Kidney (tissue), 14 donors: ENCODE data around the gene PLD5. TPM values are rescaled to one million over a fixed set of nuclear protein-coding genes. Genes with fewer than 3 reads are reported as not detected.

ENCODE experiments used
- DNase-seq, 5 donors: peaks; one replicate each; pipeline ENCODE4 v3.0.0-alpha.2; 2013 to 2020
- FAIRE-seq: peaks from 2 replicates; lab custom pipeline; 2012; peaks lifted over from hg19 to GRCh38; lab: Jason Lieb, UNC
- H3K27ac ChIP-seq, 2 donors: one replicate each; pipeline ENCODE4 v1.7.0; 2013; ENCODE audit warnings: low read depth in 2 of 2, low read length in 2 of 2, inconsistent platforms in 1 of 2
- H3K27me3 ChIP-seq: one replicate; pipeline ENCODE4 v1.7.1; 2013; ENCODE audit warnings: low read length, inconsistent platforms; ENCODE audit not compliant: control insufficient read depth, insufficient read depth
- H3K36me3 ChIP-seq, 3 donors: one replicate each; pipeline versions ENCODE4 v1.7.0 to v1.7.1; 2013; ENCODE audit warnings: low read length in 3 of 3, control low read depth in 1 of 3, inconsistent platforms in 1 of 3; ENCODE audit not compliant: insufficient read depth in 3 of 3, control insufficient read depth in 2 of 3
- H3K4me1 ChIP-seq, 3 donors: one replicate each; pipeline versions ENCODE4 v1.7.0 to v1.7.1; 2013; ENCODE audit warnings: low read length in 3 of 3, inconsistent platforms in 1 of 3, low read depth in 1 of 3; ENCODE audit not compliant: control insufficient read depth in 2 of 3, insufficient read depth in 2 of 3
- H3K4me3 ChIP-seq, 3 donors: one replicate each; pipeline versions ENCODE4 v1.7.0 to v1.8.1; 2013; ENCODE audit warnings: low read length in 3 of 3, control low read depth in 1 of 3, inconsistent platforms in 1 of 3
- H3K9ac ChIP-seq, 3 donors: one replicate each; pipeline versions ENCODE4 v1.7.0 to v1.7.1; 2013; ENCODE audit warnings: low read length in 3 of 3, control low read depth in 1 of 3, inconsistent platforms in 1 of 3
- H3K9me3 ChIP-seq, 3 donors: one replicate each; pipeline versions ENCODE4 v1.7.0 to v1.7.1; 2013; ENCODE audit warnings: low read length in 3 of 3, control low read depth in 1 of 3, inconsistent platforms in 1 of 3; ENCODE audit not compliant: control insufficient read depth in 2 of 3, insufficient read depth in 1 of 3
- CTCF ChIP-seq: IDR thresholded peaks from 3 replicates; pipeline ENCODE4 v1.5.1; 2012; ENCODE audit warnings: mild to moderate bottlenecking, moderate library complexity, borderline replicate concordance; ENCODE audit not compliant: insufficient read depth; ENCODE audit errors: extremely low read depth
- intact Hi-C: fragments of 100-400 bp; cut with DNase I; formaldehyde crosslinking; loops from one replicate; pipeline ENCODE4 v1.11.1; 2022
- polyA plus RNA-seq: library from polyadenylated mRNA; stranded (reverse); fragments of 350-450 nt; fragmentation: Illumina TruSeq; extraction: RNeasy Lipid Tissue Mini Kit (QIAGEN cat#74804); gene quantifications from one replicate; pipeline ENCODE4 v1.2.3, GENCODE V29; 2014; ENCODE audit warnings: low read depth, low replicate concordance; ENCODE audit not compliant: insufficient read depth
- total RNA-seq: library from RNA; stranded (reverse); fragmentation: NEBNext Ultra II Directional; extraction: Animal tissue kit (Norgen Biotek cat#: 25700); gene quantifications from one replicate; pipeline ENCODE4 v1.2.1, GENCODE V29; 2021
- donor health status: control.
- donor health status: control.
- donor health status: control.
- donor health status: control.
- donor health status: control.
- donor health status: DM: yes; HTN: yes; CAD: no.
- donor health status: Normal renal cell carcinoma (clear cell type).

The PLD5 gene
- total and polyA plus RNA-seq, 2 donors from 2014 or later: 0.24 to 0.47 TPM

GRCh38 chr1:242542271-242542670 lies 17.8 kb upstream of the PLD5 start:
- Histone ChIP-seq H3K9me3 (no peaks in the 10 kb centered on the region), H3K4me3 (no peak overlapping the region), H3K9ac (no peak overlapping the region), H3K27me3 (no peaks in the 10 kb centered on the region), H3K4me1 (no peaks in the 10 kb centered on the region), H3K27ac (no peak overlapping the region), H3K36me3 (no peaks in the 10 kb centered on the region)
- FAIRE-seq (no peak), DNase-seq (no peak)
- TF ChIP-seq CTCF: no peak
- intact Hi-C loops: no loop called here

DNA sequence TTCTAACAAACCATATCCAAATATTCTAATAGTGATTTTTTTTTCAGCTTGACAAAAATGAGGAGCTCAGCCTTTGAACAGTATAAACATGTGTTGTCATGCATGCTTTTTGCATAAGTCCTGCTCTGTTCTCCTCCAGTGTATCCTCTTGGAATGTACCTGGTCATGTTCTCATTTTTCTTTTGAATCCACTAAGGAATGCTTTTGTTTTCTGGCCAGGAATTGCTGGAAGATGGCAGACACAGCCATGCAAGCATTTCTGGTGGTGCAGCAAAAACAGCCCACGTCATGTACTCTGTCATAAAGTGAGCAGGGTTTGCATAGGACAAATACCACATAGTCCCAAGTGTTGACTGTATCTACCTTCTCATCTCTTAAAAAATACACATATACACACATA lies 11.5 kb upstream of the PLD5 start:
- H3K9me3 ChIP-seq: no peaks in the 10 kb centered on the region
- no peak for FAIRE-seq
- H3K27ac ChIP-seq: no peak overlapping the region

DNA sequence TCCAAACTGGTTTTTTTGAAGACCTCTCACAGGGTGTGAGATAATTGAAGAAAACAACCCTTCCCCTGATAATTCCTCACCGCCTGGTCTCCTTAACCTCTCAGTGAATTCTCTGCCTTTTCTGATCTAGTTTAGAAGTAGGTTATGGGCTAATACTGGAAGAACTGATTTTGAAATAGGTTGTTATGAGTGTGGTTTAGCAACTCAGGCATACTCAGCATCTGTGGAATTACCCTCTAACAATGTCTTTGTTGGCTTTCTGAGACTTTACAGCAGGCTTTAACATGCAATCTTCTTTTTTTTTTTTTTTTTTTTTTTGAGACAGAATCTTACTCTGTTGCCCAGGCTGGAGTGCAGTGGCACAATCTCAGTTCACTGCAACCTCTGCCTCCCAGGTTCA lies 10.3 kb upstream of the PLD5 start:
- DNase-seq: no peak
- H3K36me3 ChIP-seq: no peaks in the 10 kb centered on the region
- H3K27me3 ChIP-seq: no peaks in the 10 kb centered on the region
- intact Hi-C loops: no loop called here
- no peak for TF ChIP-seq CTCF
- H3K27ac ChIP-seq: no peak overlapping the region
- H3K9ac ChIP-seq: no peak overlapping the region
- H3K9me3 ChIP-seq: no peaks in the 10 kb centered on the region
- no peak for FAIRE-seq
- no peaks in the 10 kb centered on the region for H3K4me1 ChIP-seq
- no peak overlapping the region for H3K4me3 ChIP-seq

More for the DNA sequence above, 11.5 kb upstream of the PLD5 start:
- no peaks in the 10 kb centered on the region for H3K4me1 ChIP-seq
- H3K9ac ChIP-seq: no peak overlapping the region
- H3K36me3 ChIP-seq: no peaks in the 10 kb centered on the region
- intact Hi-C loops: no loop called here
- TF ChIP-seq CTCF: no peak
- no peak for DNase-seq
- H3K4me3 ChIP-seq: no peak overlapping the region
- H3K27me3 ChIP-seq: no peaks in the 10 kb centered on the region

- Histone ChIP-seq H3K9ac (no peak overlapping the region), H3K27ac (no peak overlapping the region), H3K36me3 (no peaks in the 10 kb centered on the region), H3K9me3 (no peaks in the 10 kb centered on the region), H3K27me3 (peaks cover 2% of the 10 kb centered on the region), H3K4me1 (no peaks in the 10 kb centered on the region), H3K4me3 (no peak overlapping the region)
- no peak for TF ChIP-seq CTCF
- FAIRE-seq: no peak
- no peak for DNase-seq
- intact Hi-C loops: no loop called here
These were observed 6.3 kb upstream of the PLD5 start for GRCh38 chr1:242530761-242531160.
